CD4-positive, alpha-beta T cell treated with Interleukin-10 for 1 hour (primary cell): Measurements from ENCODE around the gene PROZ.

Experiments
- DNase-seq: peaks from one replicate; pipeline ENCODE4 v3.0.0-alpha.2; 2020

The PROZ gene

DNA sequence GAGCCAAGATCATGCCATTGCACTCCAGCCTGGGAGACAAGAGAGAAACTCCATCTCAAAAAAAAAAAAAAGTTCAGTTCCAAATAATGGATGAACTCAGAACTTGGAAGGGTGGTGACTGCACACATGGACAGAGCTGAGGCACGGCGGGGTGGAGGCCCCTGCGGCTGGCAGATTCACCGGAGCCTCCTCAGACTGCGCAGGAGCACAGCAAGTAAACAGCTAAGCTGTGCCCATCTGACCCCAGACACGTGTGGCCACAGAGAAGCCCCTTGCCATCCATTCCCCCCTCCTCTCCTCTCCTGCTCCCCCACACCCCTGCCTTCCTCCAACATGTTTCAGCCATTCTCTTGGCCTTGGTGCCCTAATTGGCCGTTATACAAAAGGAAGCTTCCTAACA, 15.6 kb upstream of the PROZ start:
- no peak for DNase-seq

DNA sequence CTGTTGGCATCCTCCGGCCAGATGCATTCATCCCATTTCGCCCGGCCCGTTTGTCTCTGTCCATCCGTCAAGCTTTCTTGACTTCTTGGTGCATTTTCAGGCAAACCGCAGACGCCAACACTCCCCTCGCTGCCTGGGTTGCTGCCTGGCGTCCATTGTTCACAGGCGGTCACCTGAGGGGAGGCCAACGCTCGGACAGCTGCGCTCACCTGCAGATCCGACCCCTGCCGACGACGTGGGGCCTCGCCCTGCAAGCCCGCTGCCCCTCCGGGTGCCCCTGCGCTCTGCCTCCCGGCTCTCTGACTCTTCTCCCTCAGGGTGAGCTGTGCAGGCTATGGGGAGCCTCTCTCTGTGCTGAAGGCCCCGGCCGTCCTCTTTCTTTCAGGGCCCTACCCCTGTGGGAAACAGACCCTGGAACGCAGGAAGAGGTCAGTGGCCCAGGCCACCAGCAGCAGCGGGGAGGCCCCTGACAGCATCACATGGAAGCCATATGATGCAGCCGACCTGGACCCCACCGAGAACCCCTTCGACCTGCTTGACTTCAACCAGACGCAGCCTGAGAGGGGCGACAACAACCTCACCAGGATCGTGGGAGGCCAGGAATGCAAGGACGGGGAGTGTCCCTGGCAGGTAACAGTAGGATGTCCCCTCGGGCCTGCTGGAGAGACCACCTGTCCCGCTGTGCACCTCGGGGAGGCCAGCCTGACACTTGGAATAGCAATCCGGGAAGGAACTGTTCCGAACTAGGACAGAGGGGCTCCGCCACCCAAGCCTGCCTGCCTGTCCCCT, 14.8 kb upstream of the PROZ start:
- no peak for DNase-seq

DNA sequence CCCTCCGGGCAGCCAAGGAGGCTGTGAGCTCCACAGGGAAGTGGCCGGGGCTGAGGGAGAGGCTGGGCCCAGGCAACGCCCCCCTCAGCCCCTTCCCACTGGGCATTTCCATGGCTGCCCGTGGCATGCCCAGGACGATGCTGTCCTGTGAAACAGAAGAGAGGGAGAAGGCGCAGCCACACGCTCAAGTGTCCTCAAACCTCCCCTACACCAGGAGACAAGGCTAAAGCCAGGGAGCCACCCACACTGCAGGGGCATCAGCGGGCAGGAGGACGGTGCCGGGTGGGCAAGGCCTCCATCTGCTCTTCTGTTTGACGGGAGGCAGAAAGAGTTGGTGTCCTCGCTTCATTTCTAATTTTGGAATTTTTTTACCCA, 14.2 kb upstream of the PROZ start:
- no peak for DNase-seq

GRCh38 chr13:113145496-113145895, 13.0 kb upstream of the PROZ start:
- no peak for DNase-seq

GRCh38 chr13:113145911-113146598, 12.4 kb upstream of the PROZ start:
- DNase-seq, result no peak

DNA sequence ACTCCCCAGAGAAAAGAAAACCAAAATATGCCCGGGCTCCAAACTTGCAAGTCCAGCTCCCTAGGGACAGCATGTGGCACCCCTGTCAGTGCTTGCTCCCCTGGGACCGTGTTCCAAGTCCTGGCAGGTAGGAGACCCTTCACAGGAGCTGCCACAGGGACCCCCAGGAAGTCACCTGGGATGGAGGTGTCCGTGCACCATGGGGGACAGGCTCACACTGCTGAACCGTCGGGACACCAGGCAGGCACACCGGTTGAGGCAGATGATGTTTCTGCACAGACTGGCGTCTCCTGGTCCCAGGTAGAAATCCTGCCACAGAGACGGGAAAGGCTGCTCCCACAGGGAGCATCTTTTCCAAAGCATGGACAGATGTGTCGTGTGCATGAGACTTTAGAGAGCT, 11.7 kb upstream of the PROZ start:
- DNase-seq, result no peak

GRCh38 chr13:113147206-113147605, 11.2 kb upstream of the PROZ start:
- no peak for DNase-seq

DNA sequence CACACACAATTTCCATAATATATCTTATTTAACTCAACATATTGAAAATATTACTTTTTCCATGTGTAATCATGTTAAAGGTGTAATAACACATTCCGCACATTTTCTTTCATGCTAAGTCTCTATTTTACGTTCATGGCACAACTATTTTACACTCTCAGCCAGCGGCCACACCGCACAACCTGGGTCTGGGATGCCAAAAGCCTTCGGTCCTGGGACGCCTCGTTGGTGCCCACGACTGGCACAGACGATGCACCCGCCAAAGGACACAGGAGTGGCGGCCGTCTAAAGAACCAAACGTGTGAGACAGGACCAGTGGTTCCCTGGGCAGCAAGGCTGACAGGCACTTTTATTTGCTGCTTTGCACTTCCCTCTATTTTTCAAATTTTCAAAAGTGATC, 10.0 kb upstream of the PROZ start:
- no peak for DNase-seq

DNA sequence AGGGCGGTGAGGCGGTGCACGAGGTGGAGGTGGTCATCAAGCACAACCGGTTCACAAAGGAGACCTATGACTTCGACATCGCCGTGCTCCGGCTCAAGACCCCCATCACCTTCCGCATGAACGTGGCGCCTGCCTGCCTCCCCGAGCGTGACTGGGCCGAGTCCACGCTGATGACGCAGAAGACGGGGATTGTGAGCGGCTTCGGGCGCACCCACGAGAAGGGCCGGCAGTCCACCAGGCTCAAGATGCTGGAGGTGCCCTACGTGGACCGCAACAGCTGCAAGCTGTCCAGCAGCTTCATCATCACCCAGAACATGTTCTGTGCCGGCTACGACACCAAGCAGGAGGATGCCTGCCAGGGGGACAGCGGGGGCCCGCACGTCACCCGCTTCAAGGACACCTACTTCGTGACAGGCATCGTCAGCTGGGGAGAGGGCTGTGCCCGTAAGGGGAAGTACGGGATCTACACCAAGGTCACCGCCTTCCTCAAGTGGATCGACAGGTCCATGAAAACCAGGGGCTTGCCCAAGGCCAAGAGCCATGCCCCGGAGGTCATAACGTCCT, 9.4 kb upstream of the PROZ start:
- DNase-seq, result no peak

GRCh38 chr13:113149711-113150549, 8.5 kb upstream of the PROZ start:
- DNase-seq, result no peak

GRCh38 chr13:113150550-113151365, 7.7 kb upstream of the PROZ start:
- no peak for DNase-seq

GRCh38 chr13:113151745-113152690, 6.4 kb upstream of the PROZ start:
- no peak for DNase-seq

DNA sequence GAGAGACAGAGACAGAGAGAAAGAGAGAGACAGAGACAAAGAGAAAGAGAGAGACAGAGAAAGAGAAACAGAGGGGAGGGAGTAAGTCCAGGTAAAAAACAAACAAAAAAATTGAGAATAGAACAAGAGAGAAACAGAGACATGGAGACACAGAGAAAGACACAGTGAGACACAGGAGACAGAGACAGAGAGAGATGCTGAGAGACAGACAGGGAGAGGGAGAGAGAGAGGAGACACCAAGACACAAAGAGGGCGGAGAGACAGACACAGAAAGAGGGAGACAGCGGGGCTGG, 5.8 kb upstream of the PROZ start:
- no peak for DNase-seq

DNA sequence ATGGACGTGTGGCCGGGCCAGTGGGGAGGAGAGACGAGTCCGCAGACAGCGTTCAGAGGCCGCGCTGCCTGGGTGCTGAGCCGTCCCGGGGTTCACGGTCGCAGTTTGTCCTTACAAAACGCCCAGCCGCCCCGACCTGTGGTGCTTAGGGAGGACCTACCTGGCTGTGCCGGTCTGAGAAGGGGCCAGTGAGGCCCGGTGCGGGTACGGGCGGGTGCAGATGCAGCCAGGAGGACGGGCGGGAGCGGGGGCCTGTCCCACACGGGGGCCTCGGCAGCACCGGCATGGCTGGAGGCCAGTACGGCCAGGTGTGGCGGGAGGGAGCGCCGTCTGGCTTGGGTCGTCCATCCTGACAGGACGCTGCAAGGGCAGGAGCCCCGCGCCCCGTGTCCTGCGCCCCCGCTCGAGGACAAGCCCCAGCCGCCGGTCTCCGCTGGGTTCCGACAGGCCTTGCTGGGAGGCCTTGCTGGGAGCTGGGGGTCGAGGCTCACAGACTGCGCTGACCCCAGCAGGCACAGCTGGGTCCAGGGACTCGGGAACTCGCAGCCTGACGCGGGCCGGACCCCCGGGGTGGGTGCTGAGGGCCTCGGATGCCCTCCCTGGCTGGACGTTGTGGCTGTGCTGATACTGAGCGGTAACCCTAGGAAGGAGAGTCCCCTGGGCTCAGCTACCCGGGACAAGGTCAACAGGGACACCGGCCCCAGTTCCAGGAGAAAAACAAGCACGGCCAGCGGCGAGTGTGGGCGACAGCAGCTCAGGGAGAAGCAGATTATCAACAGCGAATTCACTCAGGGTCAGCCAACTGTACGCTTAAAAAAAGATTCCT, 5.3 kb upstream of the PROZ start:
- DNase-seq, result no peak

GRCh38 chr13:113153810-113154748, 4.4 kb upstream of the PROZ start:
- peak; percentile 73 for DNase-seq

GRCh38 chr13:113155201-113155600, 3.2 kb upstream of the PROZ start:
- no peak for DNase-seq

- DNase-seq, result no peak
These were observed 2.3 kb upstream of the PROZ start for GRCh38 chr13:113155982-113156655.

DNA sequence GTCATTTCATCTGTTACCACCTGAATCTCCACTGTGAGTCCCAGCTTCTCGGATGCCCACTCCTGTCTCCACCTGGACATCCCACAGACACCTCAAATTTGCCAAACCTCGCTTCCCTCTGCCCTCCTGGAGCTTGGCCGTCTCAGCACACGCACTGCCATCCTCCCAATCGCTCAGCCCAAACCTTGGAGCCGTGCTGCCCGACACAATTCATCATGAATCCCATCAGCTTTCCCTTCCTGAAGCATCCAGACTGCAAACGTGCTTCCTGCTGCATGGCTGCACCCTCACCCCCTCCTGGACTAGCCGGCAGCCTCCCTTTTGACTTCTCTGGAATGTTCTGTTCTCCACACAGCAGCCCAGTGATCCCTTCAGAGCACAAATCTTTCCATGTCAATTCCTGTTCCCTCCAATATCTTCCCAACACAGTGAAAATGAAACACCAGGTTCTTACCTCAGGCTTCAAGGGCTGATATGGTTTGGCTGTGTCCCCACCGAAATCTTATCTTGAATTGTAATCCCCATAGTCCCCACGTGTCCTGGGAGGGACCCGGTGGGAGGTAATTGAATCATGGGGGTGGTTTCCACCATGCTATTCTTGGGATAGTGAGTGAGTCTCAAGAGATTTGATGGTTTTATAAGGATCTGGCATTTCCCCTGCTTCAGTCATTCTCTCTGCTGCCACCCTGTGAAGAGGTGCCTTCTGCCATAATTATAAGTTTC, 1.1 kb upstream of the PROZ start:
- no peak for DNase-seq
